ENCODE data around the gene MAPK8IP2. TPM values are rescaled to one million over a fixed set of nuclear protein-coding genes. Genes with fewer than 3 reads are reported as not detected.
A peak's percentile ranks its signal among the peaks of the same experiment; 100 is the strongest.

MAPK8IP2 gene
- total and polyA plus RNA-seq, 2 of the 13 experiments (the other 11 are each of a cell fraction or from before 2014, with no cell fraction given), result 1.3 to 2.6 TPM

DNA sequence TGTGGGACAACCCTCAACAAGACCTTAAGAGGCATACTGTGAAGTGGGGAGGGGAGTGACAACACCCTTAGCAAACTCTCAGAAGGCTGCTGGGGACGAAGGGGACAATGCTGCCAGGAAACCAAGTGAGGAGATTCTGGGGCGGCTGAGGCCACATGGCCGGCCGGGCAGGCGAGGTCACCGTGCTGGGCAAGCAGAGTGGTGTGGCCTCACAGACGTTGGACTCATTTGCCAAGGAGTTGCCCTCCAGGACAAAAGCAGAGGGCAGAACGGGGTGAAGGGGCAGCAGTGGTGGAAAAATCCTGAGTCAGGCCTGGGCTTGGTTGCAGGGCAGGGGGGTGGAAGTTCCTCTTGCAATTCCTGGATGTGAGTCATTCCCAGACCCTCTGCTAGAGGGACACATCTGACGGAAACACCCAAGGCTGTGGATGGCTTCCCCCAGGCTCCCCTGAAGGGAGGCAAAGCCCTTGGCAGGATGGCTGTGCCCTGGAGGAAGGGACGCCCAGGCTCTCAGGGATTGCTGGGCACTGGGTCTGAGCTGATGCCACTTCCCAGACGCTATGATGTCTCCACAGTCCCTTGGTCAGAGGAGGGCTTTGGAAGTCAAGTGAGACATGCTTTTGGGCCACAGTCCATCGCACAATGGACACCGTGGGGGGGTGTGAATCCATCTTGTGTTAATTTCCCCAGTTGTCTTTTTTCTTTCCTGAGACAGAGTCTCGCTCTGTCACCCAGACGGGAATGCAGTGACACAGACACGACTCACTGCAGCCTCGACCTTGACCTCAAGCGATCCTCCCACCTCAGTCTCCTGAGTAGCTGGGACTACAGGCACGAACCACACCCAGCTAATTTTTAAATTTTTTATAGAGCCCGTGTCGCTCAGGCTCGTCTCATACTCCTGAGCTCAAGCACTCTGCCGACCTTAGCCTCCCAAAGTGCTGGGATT lies 55.8 kb downstream of the MAPK8IP2 start:
- H3K9ac ChIP-seq (ENCODE audit: insufficient read depth, low read depth, low read length), result peak overlapping the region; percentile 47
- no TSS peak for BruUV-seq (replicated peaks)
- H3K9me3 ChIP-seq (ENCODE audit: low read length), result no peaks in the 10 kb centered on the region
- H3K27ac ChIP-seq (ENCODE audit: extremely low read length, insufficient read depth, low read length), result no peak overlapping the region
- peak overlapping the region; percentile 25 for H2AFZ ChIP-seq (ENCODE audit: low read length)
- peak overlapping the region; percentile 76 for H3K4me2 ChIP-seq (ENCODE audit: low read depth, low read length)
- ChIA-PET POLR2A (interaction anchor here (0.7 to 1.2 kb wide), 4 partner anchors 11 to 16 kb away, joined by 3 to 15 read pairs (median 7); partner anchors contain the start of gene SHANK3), CTCF (ENCODE audit: low intra/inter-chr PET ratio, low total read pairs) (no interaction called here)
- FAIRE-seq, result no peak
- DNase-seq (ENCODE audit: low spot score), result peak; percentile 58
- no peaks in the 10 kb centered on the region for H4K20me1 ChIP-seq (ENCODE audit: insufficient read depth, low read length)
- WGBS (ENCODE audit: low lambda C conversion rate), result 33% methylated on average over 20 of the region's 23 CpGs
- H3K4me3 ChIP-seq (replicated peaks in 1 of 3; ENCODE audit: insufficient read depth in 1 of 3, low read depth in 2 of 3, low read length in 3 of 3), result peak overlapping the region in 1 of 3 experiments; percentile 49; a peak in 2 of 6 replicates
- H3K79me2 ChIP-seq (ENCODE audit: insufficient read depth, low read length), result no peaks in the 10 kb centered on the region
- intact Hi-C loops (cut with micrococcal nuclease; ENCODE audit: unreplicated experiment) (no loop called here), in situ Hi-C loops (cut with HindIII; ENCODE audit: extremely low pct_ligation_motif_present, low pct_unique_long_range_greater_than_20kb) (no loop called here)
- H3K4me1 ChIP-seq (ENCODE audit: insufficient read depth, low read length), result peaks cover 31% of the 10 kb centered on the region
- peak; percentile 89 for ATAC-seq
- H3K36me3 ChIP-seq (replicated peaks in 1 of 2; ENCODE audit: control insufficient read depth in 1 of 2, insufficient read depth in 2 of 2, low read length in 2 of 2), result no peaks in the 10 kb centered on the region
- H3K27me3 ChIP-seq (ENCODE audit: control insufficient read depth in 1 of 2, insufficient read depth in 2 of 2, low read length in 2 of 2), result no peaks in the 10 kb centered on the region; a peak in 1 of 5 replicates
- TF ChIP-seq RARA (CRISPR knock-in tag; IDR thresholded peaks at IDR 0.05), result peak; percentile 47; the same call in 1 of the 2 replicates
- TF ChIP-seq, protein P1, sequence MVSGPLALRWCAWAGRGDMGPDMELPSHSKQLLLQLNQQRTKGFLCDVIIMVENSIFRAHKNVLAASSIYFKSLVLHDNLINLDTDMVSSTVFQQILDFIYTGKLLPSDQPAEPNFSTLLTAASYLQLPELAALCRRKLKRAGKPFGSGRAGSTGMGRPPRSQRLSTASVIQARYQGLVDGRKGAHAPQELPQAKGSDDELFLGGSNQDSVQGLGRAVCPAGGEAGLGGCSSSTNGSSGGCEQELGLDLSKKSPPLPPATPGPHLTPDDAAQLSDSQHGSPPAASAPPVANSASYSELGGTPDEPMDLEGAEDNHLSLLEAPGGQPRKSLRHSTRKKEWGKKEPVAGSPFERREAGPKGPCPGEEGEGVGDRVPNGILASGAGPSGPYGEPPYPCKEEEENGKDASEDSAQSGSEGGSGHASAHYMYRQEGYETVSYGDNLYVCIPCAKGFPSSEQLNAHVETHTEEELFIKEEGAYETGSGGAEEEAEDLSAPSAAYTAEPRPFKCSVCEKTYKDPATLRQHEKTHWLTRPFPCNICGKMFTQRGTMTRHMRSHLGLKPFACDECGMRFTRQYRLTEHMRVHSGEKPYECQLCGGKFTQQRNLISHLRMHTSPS (CRISPR knock-in tag; IDR thresholded peaks at IDR 0.05; ENCODE audit: low read depth), result peak; percentile 79; the same call in 1 of the 2 replicates
- TF ChIP-seq SETDB1 (CRISPR knock-in tag; IDR thresholded peaks at IDR 0.05; ENCODE audit: borderline replicate concordance), result no peak
- TF ChIP-seq MAFK (conservative IDR thresholded peaks at IDR 0.05 in 1 of 2, IDR thresholded peaks at IDR 0.05 in 1 of 2; ENCODE audit: low read length in 2 of 2), result peak; percentile 53 to 54; a peak in 2 of 4 replicates
- 0 out of 2 replicates have a peak, but pooled peaks have one; percentile 13 for TF ChIP-seq JUND (CRISPR knock-in tag; IDR thresholded peaks at IDR 0.05)
- TF ChIP-seq, protein P2, sequence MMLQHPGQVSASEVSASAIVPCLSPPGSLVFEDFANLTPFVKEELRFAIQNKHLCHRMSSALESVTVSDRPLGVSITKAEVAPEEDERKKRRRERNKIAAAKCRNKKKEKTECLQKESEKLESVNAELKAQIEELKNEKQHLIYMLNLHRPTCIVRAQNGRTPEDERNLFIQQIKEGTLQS (CRISPR knock-in tag; IDR thresholded peaks at IDR 0.05), result peak; percentile 13; the same call in 1 of the 2 replicates
- TF ChIP-seq SALL1 (CRISPR knock-in tag; IDR thresholded peaks at IDR 0.05), result 0 out of 2 replicates have a peak, but pooled peaks have one; percentile 11
- no peak for TF ChIP-seq NKX3-1 (CRISPR knock-in tag; IDR thresholded peaks at IDR 0.05)
- peak; percentile 80 for TF ChIP-seq FOSL2 (CRISPR knock-in tag; IDR thresholded peaks at IDR 0.05)
- TF ChIP-seq MTA1 (CRISPR knock-in tag; IDR thresholded peaks at IDR 0.05; ENCODE audit: borderline replicate concordance), result peak; percentile 59; the same call in 1 of the 2 replicates
- peak; percentile 23; the same call in 1 of the 2 replicates for TF ChIP-seq SP4 (CRISPR knock-in tag; IDR thresholded peaks at IDR 0.05)
- no peak for TF ChIP-seq PRMT3 (CRISPR knock-in tag; IDR thresholded peaks at IDR 0.05; ENCODE audit: borderline replicate concordance, low read depth)
- TF ChIP-seq ZNF558 (CRISPR knock-in tag; IDR thresholded peaks at IDR 0.05; ENCODE audit: borderline replicate concordance), result no peak
- TF ChIP-seq FOXP1 (IDR thresholded peaks at IDR 0.05), result no peak
- no peak for TF ChIP-seq FOXP1 (CRISPR knock-in tag; IDR thresholded peaks at IDR 0.05)
- TF ChIP-seq SRSF1 (optimal IDR thresholded peaks at IDR 0.05; ENCODE audit: low read depth, low read length), result no peak
- peak; percentile 5; the same call in 1 of the 2 replicates for TF ChIP-seq HNF4A (CRISPR knock-in tag; IDR thresholded peaks at IDR 0.05)
- TF ChIP-seq, protein P3, sequence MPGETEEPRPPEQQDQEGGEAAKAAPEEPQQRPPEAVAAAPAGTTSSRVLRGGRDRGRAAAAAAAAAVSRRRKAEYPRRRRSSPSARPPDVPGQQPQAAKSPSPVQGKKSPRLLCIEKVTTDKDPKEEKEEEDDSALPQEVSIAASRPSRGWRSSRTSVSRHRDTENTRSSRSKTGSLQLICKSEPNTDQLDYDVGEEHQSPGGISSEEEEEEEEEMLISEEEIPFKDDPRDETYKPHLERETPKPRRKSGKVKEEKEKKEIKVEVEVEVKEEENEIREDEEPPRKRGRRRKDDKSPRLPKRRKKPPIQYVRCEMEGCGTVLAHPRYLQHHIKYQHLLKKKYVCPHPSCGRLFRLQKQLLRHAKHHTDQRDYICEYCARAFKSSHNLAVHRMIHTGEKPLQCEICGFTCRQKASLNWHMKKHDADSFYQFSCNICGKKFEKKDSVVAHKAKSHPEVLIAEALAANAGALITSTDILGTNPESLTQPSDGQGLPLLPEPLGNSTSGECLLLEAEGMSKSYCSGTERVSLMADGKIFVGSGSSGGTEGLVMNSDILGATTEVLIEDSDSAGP (CRISPR knock-in tag; IDR thresholded peaks at IDR 0.05; ENCODE audit: borderline replicate concordance), result peak; percentile 41; the same call in 1 of the 2 replicates
- TF ChIP-seq ELF3 (CRISPR knock-in tag; IDR thresholded peaks at IDR 0.05), result peak; percentile 38; the same call in 1 of the 2 replicates
- 0 out of 2 replicates have a peak, but pooled peaks have one; percentile 38 for TF ChIP-seq PITX1 (CRISPR knock-in tag; IDR thresholded peaks at IDR 0.05)
- TF ChIP-seq HNRNPL (IDR thresholded peaks at IDR 0.05; ENCODE audit: low read depth, low read length), result peak; percentile 82; the same call in 1 of the 2 replicates
